K562 (cell line): ENCODE results near the gene SIRT4. TPM values are rescaled to one million over a fixed set of nuclear protein-coding genes. Genes with fewer than 3 reads are reported as not detected.

Experiments used
- BDP1 ChIP-seq: IDR thresholded peaks from 3 replicates; pipeline ENCODE4 v1.6.1; 2011; ENCODE audit not compliant: insufficient read length, insufficient read depth
- C11orf30 ChIP-seq: fragments of 450-650 bp; IDR thresholded peaks from 2 replicates; pipeline ENCODE4 v1.6.1; 2016; ENCODE audit warnings: low read depth, mild to moderate bottlenecking
- CSDE1 ChIP-seq, 2 experiments: fragments of 450-650 bp; IDR thresholded peaks; 2 replicates each; pipeline ENCODE4 v1.6.1; 2016; ENCODE audit warnings: mild to moderate bottlenecking in 1 of 2
- EHMT2 ChIP-seq: fragments of 450-650 bp; IDR thresholded peaks from 2 replicates; pipeline ENCODE4 v1.6.1; 2018; ENCODE audit warnings: antibody characterized with exemption
- EP300 ChIP-seq: IDR thresholded peaks from 2 replicates; pipeline ENCODE4 v1.6.1; 2012; ENCODE audit warnings: low read length, improper control_type of control experiment
- ERF ChIP-seq: fragments of 450-650 bp; formaldehyde crosslinking; IDR thresholded peaks from 2 replicates; pipeline ENCODE4 v1.4.0; 2020; ENCODE audit warnings: mild to moderate bottlenecking, mixed read lengths
- GTF2E2 ChIP-seq: fragments of 200-800 bp; sonication (Bioruptor generic); IDR thresholded peaks from 2 replicates; pipeline ENCODE4 v1.6.1; 2016; ENCODE audit warnings: missing genetic modification characterization, missing compliant biosample characterization
- HDAC3 ChIP-seq: fragments of 450-650 bp; IDR thresholded peaks from 2 replicates; pipeline ENCODE4 v1.6.1; 2018; ENCODE audit warnings: borderline replicate concordance, mild to moderate bottlenecking, moderate library complexity; ENCODE audit not compliant: partially characterized antibody
- HMG20B ChIP-seq: fragments of 250-450 bp; sonication (Bioruptor Pico); IDR thresholded peaks from 2 replicates; pipeline ENCODE4 v1.5.0; 2021; ENCODE audit warnings: mild to moderate bottlenecking
- HNRNPUL1 ChIP-seq: fragments of 200-400 bp; formaldehyde crosslinking; IDR thresholded peaks from 2 replicates; pipeline ENCODE4 v1.6.1; 2017; ENCODE audit warnings: low read length
- HOMEZ ChIP-seq: fragments of 250-450 bp; sonication (Bioruptor Pico); IDR thresholded peaks from 2 replicates; pipeline ENCODE4 v1.4.0; 2020; ENCODE audit warnings: mild to moderate bottlenecking, moderate library complexity
- HOXB6 ChIP-seq: fragments of 250-450 bp; sonication (Bioruptor Pico); IDR thresholded peaks from 2 replicates; pipeline ENCODE4 v1.5.1; 2022; ENCODE audit warnings: mild to moderate bottlenecking, borderline replicate concordance
- KDM5B ChIP-seq: fragments of 200-600 bp; sonication (generic); IDR thresholded peaks from 2 replicates; pipeline ENCODE4 v1.6.1; 2012; ENCODE audit warnings: low read depth, mild to moderate bottlenecking, moderate library complexity, low read length, control low read depth, inconsistent platforms; ENCODE audit not compliant: insufficient replicate concordance
- MCM7 ChIP-seq, 2 experiments: fragments of 450-650 bp; IDR thresholded peaks; 2 replicates each; pipeline ENCODE4 v1.6.1; 2016 to 2018
- MYBL2 ChIP-seq, 2 experiments: fragments of 450-650 bp in 1 of 2; sonication (generic) in 1 of 2; formaldehyde crosslinking in 1 of 2; IDR thresholded peaks; 2 replicates each; pipeline versions ENCODE4 v1.6.1 to v1.8.1; 2017 to 2022; ENCODE audit warnings: borderline replicate concordance in 1 of 2, inconsistent platforms in 1 of 2, low read depth in 1 of 2, mild to moderate bottlenecking in 1 of 2, missing genetic modification reagents in 1 of 2, moderate library complexity in 1 of 2
- MYC ChIP-seq, 2 experiments: fragments of 250-450 bp in 1 of 2; sonication (Bioruptor Pico) in 1 of 2; IDR thresholded peaks; 2 replicates each; pipeline versions ENCODE4 v1.5.1 to v1.6.1; 2012 to 2021; ENCODE audit warnings: low read depth in 2 of 2, borderline replicate concordance in 1 of 2, improper control_type of control experiment in 1 of 2, low read length in 1 of 2, mild to moderate bottlenecking in 1 of 2, moderate library complexity in 1 of 2
- STAG1 ChIP-seq: sonication (generic); formaldehyde crosslinking; IDR thresholded peaks from 2 replicates; pipeline ENCODE4 v1.5.0; 2020; ENCODE audit warnings: missing genetic modification reagents, borderline replicate concordance
- U2AF2 ChIP-seq: fragments of 200-400 bp; formaldehyde crosslinking; optimal IDR thresholded peaks from 2 replicates; pipeline ENCODE3; 2017; ENCODE audit warnings: low read depth, mild to moderate bottlenecking, low read length
- ZBTB26 ChIP-seq: fragments of 450-650 bp; formaldehyde crosslinking; IDR thresholded peaks from 2 replicates; pipeline ENCODE4 v1.4.0; 2022; ENCODE audit warnings: missing genetic modification characterization
- ZEB2 ChIP-seq: fragments of 450-650 bp; IDR thresholded peaks from 2 replicates; pipeline ENCODE4 v1.6.1; 2016
- ZKSCAN8 ChIP-seq: fragments of 200-800 bp; sonication (Bioruptor generic); IDR thresholded peaks from 2 replicates; pipeline ENCODE4 v1.6.1; 2016; ENCODE audit warnings: missing genetic modification characterization, missing compliant biosample characterization
- ZNF121 ChIP-seq: sonication (generic); formaldehyde crosslinking; conservative IDR thresholded peaks from 2 replicates; pipeline ENCODE4 v1.8.0; 2022; ENCODE audit warnings: missing genetic modification reagents
- ZNF224 ChIP-seq: sonication (generic); formaldehyde crosslinking; IDR thresholded peaks from 2 replicates; pipeline ENCODE4 v1.8.0; 2022; ENCODE audit warnings: mild to moderate bottlenecking, missing genetic modification reagents
- ZNF277 ChIP-seq: fragments of 250-450 bp; sonication (Bioruptor Pico); IDR thresholded peaks from 2 replicates; pipeline ENCODE4 v1.8.0; 2022; ENCODE audit warnings: inconsistent platforms, mild to moderate bottlenecking, moderate library complexity, borderline replicate concordance
- polyA plus RNA-seq, 8 experiments: library from polyadenylated mRNA; depleted of rRNA in 4 of 8; stranded (reverse) in 5 of 8; unstranded in 3 of 8; fragments of >200 nt; fragmentation: Nextera tagmentation in 2 of 8; fragmentation: Illumina TruSeq in 1 of 8; extraction: Ambion mirVana in 2 of 8; extraction: Trizol in 1 of 8; gene quantifications; 2 replicates each; pipeline versions ENCODE4 v1.2.1 to v1.2.3, GENCODE V29; 2011 to 2014; ENCODE audit warnings: inconsistent platforms in 1 of 8, missing spikeins in 1 of 8
- total RNA-seq, 7 experiments: library from RNA; depleted of rRNA in 6 of 7; stranded (reverse); fragments of >200 nt in 6 of 7; fragmentation: Illumina TruSeq in 2 of 7; extraction: Trizol in 2 of 7; gene quantifications; 2 replicates each; pipeline versions ENCODE4 v1.2.1 to v1.2.3, GENCODE V29; 2011 to 2021; ENCODE audit warnings: low replicate concordance in 1 of 7

The SIRT4 gene
- total and polyA plus RNA-seq, 9 of the 15 experiments (the other 6 are each of a cell fraction or from before 2014, with no cell fraction given): 0.86 to 5.2 (median 2.4) TPM

- TF ChIP-seq HOXB6 (CRISPR knock-in tag) (no peak), ZNF277 (CRISPR knock-in tag) (no peak), ZBTB26 (CRISPR knock-in tag) (peak; percentile 76; the same call in 1 of the 2 replicates), HMG20B (CRISPR knock-in tag) (no peak), STAG1 (CRISPR knock-in tag) (no peak), ERF (CRISPR knock-in tag) (no peak), HOMEZ (no peak), ZEB2 (peak; percentile 94), C11orf30 (0 out of 2 replicates have a peak, but pooled peaks have one; percentile 5), ZNF224 (no peak), EHMT2 (no peak), ZNF121 (no peak), GTF2E2 (peak; percentile 100), BDP1 (no peak), U2AF2 (no peak), HNRNPUL1 (peak; percentile 95), CSDE1 (IDR thresholded peaks at IDR 0.05) (peak in 1 of 2 experiments; percentile 97; a peak in 2 of 4 replicates), HDAC3 (peak; percentile 57), KDM5B (peak; percentile 100), EP300 (peak; percentile 62), MCM7 (IDR thresholded peaks at IDR 0.05) (no peak), ZKSCAN8 (CRISPR knock-in tag) (peak; percentile 70), MYBL2 (IDR thresholded peaks at IDR 0.05; ENCODE audit: low read depth) (no peak), MYBL2 (CRISPR knock-in tag; IDR thresholded peaks at IDR 0.05; ENCODE audit: borderline replicate concordance) (no peak), MYC (IDR thresholded peaks at IDR 0.05; ENCODE audit: low read depth, low read length) (peak; percentile 44; the same call in 1 of the 2 replicates), MYC (CRISPR knock-in tag; IDR thresholded peaks at IDR 0.05; ENCODE audit: borderline replicate concordance, low read depth) (no peak)
Observed at GRCh38 chr12:120292661-120293531, 9.2 kb upstream of the SIRT4 start, which contains the start of gene RNU4-1 (continued).
